HL-60 (cell line): ENCODE results near the gene NMT1.

Source experiments
- POLR2AphosphoS5 ChIP-seq: IDR thresholded peaks from 2 replicates; pipeline ENCODE4 v1.6.1; 2012; ENCODE audit warnings: low read depth
- TF ChIP-seq, protein P1 (sequence below): IDR thresholded peaks from one replicate; pipeline ENCODE4 v1.5.1; 2011; ENCODE audit warnings: low read length, control low read depth, inconsistent platforms; ENCODE audit not compliant: insufficient read depth

DNA sequence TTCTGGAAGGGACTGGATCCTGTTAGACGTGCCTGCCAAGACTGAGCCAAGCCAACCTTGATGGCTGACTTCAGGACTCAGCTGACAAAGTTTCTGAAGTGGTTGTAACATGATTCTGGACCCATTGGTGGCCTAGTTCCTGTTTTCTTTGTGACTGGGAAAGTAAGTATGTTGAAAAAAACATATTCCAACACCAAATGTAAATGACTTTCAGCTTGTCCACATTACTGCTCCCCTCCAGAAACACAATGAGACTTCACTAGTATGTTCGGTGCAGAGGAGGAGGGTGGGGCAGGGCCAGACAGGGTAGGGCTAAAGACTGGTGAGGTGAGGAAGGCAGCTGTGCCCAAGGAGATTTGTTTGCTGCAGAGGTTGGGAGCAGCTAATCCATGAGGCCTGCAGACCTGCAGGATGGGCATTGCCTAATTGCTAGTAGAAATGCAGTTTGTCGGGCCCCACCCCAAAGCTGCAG is 26.4 kb downstream of the NMT1 start:
- TF ChIP-seq, protein P1, sequence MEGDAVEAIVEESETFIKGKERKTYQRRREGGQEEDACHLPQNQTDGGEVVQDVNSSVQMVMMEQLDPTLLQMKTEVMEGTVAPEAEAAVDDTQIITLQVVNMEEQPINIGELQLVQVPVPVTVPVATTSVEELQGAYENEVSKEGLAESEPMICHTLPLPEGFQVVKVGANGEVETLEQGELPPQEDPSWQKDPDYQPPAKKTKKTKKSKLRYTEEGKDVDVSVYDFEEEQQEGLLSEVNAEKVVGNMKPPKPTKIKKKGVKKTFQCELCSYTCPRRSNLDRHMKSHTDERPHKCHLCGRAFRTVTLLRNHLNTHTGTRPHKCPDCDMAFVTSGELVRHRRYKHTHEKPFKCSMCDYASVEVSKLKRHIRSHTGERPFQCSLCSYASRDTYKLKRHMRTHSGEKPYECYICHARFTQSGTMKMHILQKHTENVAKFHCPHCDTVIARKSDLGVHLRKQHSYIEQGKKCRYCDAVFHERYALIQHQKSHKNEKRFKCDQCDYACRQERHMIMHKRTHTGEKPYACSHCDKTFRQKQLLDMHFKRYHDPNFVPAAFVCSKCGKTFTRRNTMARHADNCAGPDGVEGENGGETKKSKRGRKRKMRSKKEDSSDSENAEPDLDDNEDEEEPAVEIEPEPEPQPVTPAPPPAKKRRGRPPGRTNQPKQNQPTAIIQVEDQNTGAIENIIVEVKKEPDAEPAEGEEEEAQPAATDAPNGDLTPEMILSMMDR, result no peak
- TF ChIP-seq POLR2AphosphoS5, result no peak
